T-helper 2 cell treated with Interferon-gamma antibody and Interleukin-4, amounts not matched to agents 5 μg/mL and 100 μg/mL, for 36 hours (primary cell): ENCODE results near the gene PC.
A peak's percentile ranks its signal among the peaks of the same experiment; 100 is the strongest.

Source experiments
- DNase-seq: peaks from one replicate; pipeline ENCODE4 v3.0.0; 2021; ENCODE audit warnings: low spot score
- H3K27ac Mint-ChIP-seq: one replicate; pipeline ENCODE4 v1.8.0; 2021; ENCODE audit warnings: mild to moderate bottlenecking, mixed read lengths
- H3K27me3 Mint-ChIP-seq: one replicate; pipeline ENCODE4 v1.8.0; 2021; ENCODE audit warnings: low read depth, mixed read lengths
- H3K36me3 Mint-ChIP-seq: one replicate; pipeline ENCODE4 v1.8.0; 2021; ENCODE audit warnings: low read depth, mixed read lengths
- H3K4me1 Mint-ChIP-seq: one replicate; pipeline ENCODE4 v1.8.0; 2021; ENCODE audit warnings: low read depth, mixed read lengths
- H3K4me3 Mint-ChIP-seq: one replicate; pipeline ENCODE4 v1.8.0; 2022; ENCODE audit warnings: mild to moderate bottlenecking, moderate library complexity, mixed read lengths
- H3K9me3 Mint-ChIP-seq: one replicate; pipeline ENCODE4 v1.8.0; 2021; ENCODE audit warnings: mixed read lengths

PC gene

GRCh38 chr11:66883016-66883965 lies 74.9 kb downstream of the PC start:
- no peaks in the 10 kb centered on the region for H3K27me3 Mint-ChIP-seq
- no peaks in the 10 kb centered on the region for H3K9me3 Mint-ChIP-seq
- peak; percentile 41 for DNase-seq
- peaks cover 7% of the 10 kb centered on the region for H3K4me1 Mint-ChIP-seq
- no peak overlapping the region for H3K27ac Mint-ChIP-seq
- H3K4me3 Mint-ChIP-seq, result no peak overlapping the region
- H3K36me3 Mint-ChIP-seq, result no peaks in the 10 kb centered on the region

GRCh38 chr11:66882561-66883015 lies 75.6 kb downstream of the PC start:
- Mint-ChIP-seq H3K36me3 (no peaks in the 10 kb centered on the region), H3K27me3 (no peaks in the 10 kb centered on the region), H3K4me1 (peaks cover 7% of the 10 kb centered on the region), H3K9me3 (no peaks in the 10 kb centered on the region), H3K4me3 (no peak overlapping the region), H3K27ac (no peak overlapping the region)
- no peak for DNase-seq

GRCh38 chr11:66881927-66882452 lies 76.2 kb downstream of the PC start:
- H3K27ac Mint-ChIP-seq, result no peak overlapping the region
- H3K4me3 Mint-ChIP-seq, result no peak overlapping the region
- no peaks in the 10 kb centered on the region for H3K27me3 Mint-ChIP-seq
- H3K36me3 Mint-ChIP-seq, result no peaks in the 10 kb centered on the region
- no peak for DNase-seq
- H3K4me1 Mint-ChIP-seq, result peaks cover 7% of the 10 kb centered on the region
- no peaks in the 10 kb centered on the region for H3K9me3 Mint-ChIP-seq

- H3K4me1 Mint-ChIP-seq, result peaks cover 7% of the 10 kb centered on the region
- no peak overlapping the region for H3K4me3 Mint-ChIP-seq
- no peak overlapping the region for H3K27ac Mint-ChIP-seq
- H3K36me3 Mint-ChIP-seq, result no peaks in the 10 kb centered on the region
- no peaks in the 10 kb centered on the region for H3K9me3 Mint-ChIP-seq
- DNase-seq, result no peak
- no peaks in the 10 kb centered on the region for H3K27me3 Mint-ChIP-seq
These were observed 76.7 kb downstream of the PC start for GRCh38 chr11:66881451-66881835.

GRCh38 chr11:66880496-66881450 lies 77.4 kb downstream of the PC start:
- Mint-ChIP-seq H3K27me3 (no peaks in the 10 kb centered on the region), H3K9me3 (no peaks in the 10 kb centered on the region), H3K4me1 (peaks cover 7% of the 10 kb centered on the region), H3K36me3 (no peaks in the 10 kb centered on the region), H3K4me3 (no peak overlapping the region), H3K27ac (no peak overlapping the region)
- DNase-seq, result no peak

GRCh38 chr11:66879999-66880398 lies 78.2 kb downstream of the PC start:
- peaks cover 7% of the 10 kb centered on the region for H3K4me1 Mint-ChIP-seq
- no peaks in the 10 kb centered on the region for H3K27me3 Mint-ChIP-seq
- H3K4me3 Mint-ChIP-seq, result no peak overlapping the region
- no peaks in the 10 kb centered on the region for H3K36me3 Mint-ChIP-seq
- no peaks in the 10 kb centered on the region for H3K9me3 Mint-ChIP-seq
- no peak for DNase-seq
- H3K27ac Mint-ChIP-seq, result no peak overlapping the region

GRCh38 chr11:66879583-66879982 lies 78.6 kb downstream of the PC start:
- H3K4me3 Mint-ChIP-seq, result no peak overlapping the region
- H3K4me1 Mint-ChIP-seq, result peaks cover 7% of the 10 kb centered on the region
- DNase-seq, result no peak
- no peaks in the 10 kb centered on the region for H3K27me3 Mint-ChIP-seq
- no peak overlapping the region for H3K27ac Mint-ChIP-seq
- no peaks in the 10 kb centered on the region for H3K36me3 Mint-ChIP-seq
- H3K9me3 Mint-ChIP-seq, result no peaks in the 10 kb centered on the region

GRCh38 chr11:66879000-66879399 lies 79.2 kb downstream of the PC start:
- no peak for DNase-seq
- no peaks in the 10 kb centered on the region for H3K27me3 Mint-ChIP-seq
- H3K9me3 Mint-ChIP-seq, result no peaks in the 10 kb centered on the region
- H3K27ac Mint-ChIP-seq, result no peak overlapping the region
- H3K4me3 Mint-ChIP-seq, result no peak overlapping the region
- peaks cover 7% of the 10 kb centered on the region for H3K4me1 Mint-ChIP-seq
- H3K36me3 Mint-ChIP-seq, result no peaks in the 10 kb centered on the region

- Mint-ChIP-seq H3K9me3 (no peaks in the 10 kb centered on the region), H3K27ac (no peak overlapping the region), H3K4me1 (peaks cover 7% of the 10 kb centered on the region), H3K36me3 (no peaks in the 10 kb centered on the region), H3K4me3 (no peak overlapping the region), H3K27me3 (no peaks in the 10 kb centered on the region)
- no peak for DNase-seq
These were observed 79.7 kb downstream of the PC start for GRCh38 chr11:66878474-66878873.

GRCh38 chr11:66877588-66878385 lies 80.4 kb downstream of the PC start:
- no peak overlapping the region for H3K27ac Mint-ChIP-seq
- no peak overlapping the region for H3K4me3 Mint-ChIP-seq
- H3K9me3 Mint-ChIP-seq, result no peaks in the 10 kb centered on the region
- H3K27me3 Mint-ChIP-seq, result no peaks in the 10 kb centered on the region
- no peak for DNase-seq
- no peaks in the 10 kb centered on the region for H3K36me3 Mint-ChIP-seq
- H3K4me1 Mint-ChIP-seq, result peaks cover 7% of the 10 kb centered on the region

- no peak overlapping the region for H3K4me3 Mint-ChIP-seq
- H3K27ac Mint-ChIP-seq, result no peak overlapping the region
- no peaks in the 10 kb centered on the region for H3K36me3 Mint-ChIP-seq
- no peak for DNase-seq
- no peaks in the 10 kb centered on the region for H3K9me3 Mint-ChIP-seq
- H3K27me3 Mint-ChIP-seq, result no peaks in the 10 kb centered on the region
- peaks cover under 1% of the 10 kb centered on the region for H3K4me1 Mint-ChIP-seq
These were observed 82.8 kb downstream of the PC start for GRCh38 chr11:66875378-66875777.

GRCh38 chr11:66874232-66874631 lies 84.0 kb downstream of the PC start:
- H3K4me1 Mint-ChIP-seq, result peaks cover 3% of the 10 kb centered on the region
- no peak overlapping the region for H3K4me3 Mint-ChIP-seq
- H3K9me3 Mint-ChIP-seq, result no peaks in the 10 kb centered on the region
- H3K27me3 Mint-ChIP-seq, result no peaks in the 10 kb centered on the region
- no peak for DNase-seq
- H3K36me3 Mint-ChIP-seq, result no peaks in the 10 kb centered on the region
- H3K27ac Mint-ChIP-seq, result no peak overlapping the region

GRCh38 chr11:66871521-66871901 lies 86.7 kb downstream of the PC start:
- H3K4me1 Mint-ChIP-seq, result peaks cover 9% of the 10 kb centered on the region
- H3K27ac Mint-ChIP-seq, result no peak overlapping the region
- H3K36me3 Mint-ChIP-seq, result no peaks in the 10 kb centered on the region
- H3K9me3 Mint-ChIP-seq, result no peaks in the 10 kb centered on the region
- no peaks in the 10 kb centered on the region for H3K27me3 Mint-ChIP-seq
- DNase-seq, result no peak
- no peak overlapping the region for H3K4me3 Mint-ChIP-seq
